ENCODE results near the gene SNCA. TPM values are rescaled to one million over a fixed set of nuclear protein-coding genes. Genes with fewer than 3 reads are reported as not detected.

The SNCA gene
- total RNA-seq, 4 donors from 2014 or later, result 0.87 to 16.3 (median 5.3) TPM

DNA sequence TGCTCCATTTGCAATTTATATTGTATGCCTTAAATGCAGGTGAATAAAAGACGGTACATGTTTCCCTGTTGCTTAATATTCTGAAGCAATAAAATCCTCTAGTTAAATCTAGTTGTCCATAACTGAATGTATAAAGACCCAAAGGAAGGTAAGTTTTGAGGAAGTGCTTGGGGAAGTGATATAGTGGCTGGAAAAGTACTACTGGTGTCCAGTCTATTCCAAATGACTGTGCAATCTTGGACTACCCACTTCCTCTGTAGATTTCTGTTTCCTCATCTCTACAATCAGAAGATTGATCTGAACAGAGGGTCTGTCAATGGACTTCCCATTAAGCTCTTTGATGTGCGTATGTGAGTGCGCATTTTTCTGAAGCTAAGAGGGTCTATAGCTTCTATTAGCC is 17.0 kb downstream of the SNCA start:
- no peak overlapping the region for H3K27ac ChIP-seq
- no peak for TF ChIP-seq POLR2A (IDR thresholded peaks at IDR 0.05)
- TF ChIP-seq, protein P1, sequence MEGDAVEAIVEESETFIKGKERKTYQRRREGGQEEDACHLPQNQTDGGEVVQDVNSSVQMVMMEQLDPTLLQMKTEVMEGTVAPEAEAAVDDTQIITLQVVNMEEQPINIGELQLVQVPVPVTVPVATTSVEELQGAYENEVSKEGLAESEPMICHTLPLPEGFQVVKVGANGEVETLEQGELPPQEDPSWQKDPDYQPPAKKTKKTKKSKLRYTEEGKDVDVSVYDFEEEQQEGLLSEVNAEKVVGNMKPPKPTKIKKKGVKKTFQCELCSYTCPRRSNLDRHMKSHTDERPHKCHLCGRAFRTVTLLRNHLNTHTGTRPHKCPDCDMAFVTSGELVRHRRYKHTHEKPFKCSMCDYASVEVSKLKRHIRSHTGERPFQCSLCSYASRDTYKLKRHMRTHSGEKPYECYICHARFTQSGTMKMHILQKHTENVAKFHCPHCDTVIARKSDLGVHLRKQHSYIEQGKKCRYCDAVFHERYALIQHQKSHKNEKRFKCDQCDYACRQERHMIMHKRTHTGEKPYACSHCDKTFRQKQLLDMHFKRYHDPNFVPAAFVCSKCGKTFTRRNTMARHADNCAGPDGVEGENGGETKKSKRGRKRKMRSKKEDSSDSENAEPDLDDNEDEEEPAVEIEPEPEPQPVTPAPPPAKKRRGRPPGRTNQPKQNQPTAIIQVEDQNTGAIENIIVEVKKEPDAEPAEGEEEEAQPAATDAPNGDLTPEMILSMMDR (IDR thresholded peaks at IDR 0.05), result no peak
- H3K9me3 ChIP-seq, result no peaks in the 10 kb centered on the region
- H3K36me3 ChIP-seq, result no peaks in the 10 kb centered on the region
- peaks cover 0 to 27% (median 0%) of the 10 kb centered on the region in 3 donors for H3K4me1 ChIP-seq
- H3K4me3 ChIP-seq, result no peak overlapping the region
- intact Hi-C loops (cut with DNase I), result no loop called here
- peaks cover 0 to 37% (median 0%) of the 10 kb centered on the region in 4 donors for H3K27me3 ChIP-seq
- no peak for DNase-seq
- WGBS, 2 donors, result 62 to 77% methylated on average over 3 of the region's 3 CpGs

DNA sequence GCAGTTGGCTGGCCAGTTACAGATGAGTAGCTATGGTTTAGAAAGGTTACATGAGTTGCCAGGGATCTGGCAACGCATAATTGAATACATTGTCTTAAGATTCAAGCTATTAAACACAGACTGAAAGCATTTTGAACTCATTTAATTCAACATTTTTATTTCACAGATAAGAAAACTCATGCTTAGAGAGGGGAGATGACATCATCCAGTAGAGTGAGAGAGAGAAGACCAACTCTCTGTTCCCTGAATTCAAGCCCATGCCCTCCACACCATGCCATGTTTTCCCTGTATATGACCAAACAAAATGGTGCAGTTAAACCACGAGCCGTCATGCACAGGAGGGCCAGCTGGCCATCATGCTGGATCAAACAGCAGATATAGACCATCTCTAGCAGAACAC is 22.6 kb downstream of the SNCA start:
- WGBS, 2 donors, result 87 to 95% methylated on average over 3 of the region's 3 CpGs
- intact Hi-C loops (cut with DNase I), result no loop called here
- no peaks in the 10 kb centered on the region for H3K4me1 ChIP-seq
- H3K27me3 ChIP-seq, result peaks cover 0 to 82% (median 0%) of the 10 kb centered on the region in 4 donors
- H3K36me3 ChIP-seq, result no peaks in the 10 kb centered on the region
- no peaks in the 10 kb centered on the region for H3K9me3 ChIP-seq
- DNase-seq, result no peak
- no peak overlapping the region for H3K27ac ChIP-seq
- TF ChIP-seq POLR2A (IDR thresholded peaks at IDR 0.05), result no peak
- TF ChIP-seq, protein P1 (IDR thresholded peaks at IDR 0.05), result no peak
- H3K4me3 ChIP-seq, result no peak overlapping the region

DNA sequence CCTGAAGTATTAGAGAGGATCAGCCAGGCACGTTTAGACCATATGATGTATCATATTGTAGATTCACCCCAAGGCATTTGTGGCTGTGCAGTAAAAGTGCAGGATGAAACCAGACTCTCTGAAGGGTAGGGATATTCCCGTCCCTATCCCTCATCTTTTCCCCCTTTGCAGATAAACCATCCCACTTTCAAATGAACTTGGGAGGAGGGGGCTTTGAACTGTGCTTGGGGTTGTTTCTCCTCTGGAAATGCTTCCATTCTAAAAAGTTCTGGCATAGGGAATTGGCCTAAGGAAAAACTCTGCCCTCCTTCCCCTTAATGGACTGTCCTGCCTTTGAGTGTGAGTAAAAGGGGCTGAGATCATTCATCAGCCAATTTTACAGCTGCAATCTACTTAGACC is 23.8 kb downstream of the SNCA start:
- H3K4me1 ChIP-seq, result no peaks in the 10 kb centered on the region
- H3K4me3 ChIP-seq, result no peak overlapping the region
- TF ChIP-seq, protein P1 (IDR thresholded peaks at IDR 0.05), result no peak
- no peak for TF ChIP-seq POLR2A (IDR thresholded peaks at IDR 0.05)
- peaks cover 0 to 84% (median 0%) of the 10 kb centered on the region in 4 donors for H3K27me3 ChIP-seq
- 51 to 70% methylated on average over 2 of the region's 2 CpGs for WGBS, 2 donors
- H3K9me3 ChIP-seq, result no peaks in the 10 kb centered on the region
- no peak for DNase-seq
- no peaks in the 10 kb centered on the region for H3K36me3 ChIP-seq
- intact Hi-C loops (cut with DNase I), result no loop called here
- no peak overlapping the region for H3K27ac ChIP-seq

DNA sequence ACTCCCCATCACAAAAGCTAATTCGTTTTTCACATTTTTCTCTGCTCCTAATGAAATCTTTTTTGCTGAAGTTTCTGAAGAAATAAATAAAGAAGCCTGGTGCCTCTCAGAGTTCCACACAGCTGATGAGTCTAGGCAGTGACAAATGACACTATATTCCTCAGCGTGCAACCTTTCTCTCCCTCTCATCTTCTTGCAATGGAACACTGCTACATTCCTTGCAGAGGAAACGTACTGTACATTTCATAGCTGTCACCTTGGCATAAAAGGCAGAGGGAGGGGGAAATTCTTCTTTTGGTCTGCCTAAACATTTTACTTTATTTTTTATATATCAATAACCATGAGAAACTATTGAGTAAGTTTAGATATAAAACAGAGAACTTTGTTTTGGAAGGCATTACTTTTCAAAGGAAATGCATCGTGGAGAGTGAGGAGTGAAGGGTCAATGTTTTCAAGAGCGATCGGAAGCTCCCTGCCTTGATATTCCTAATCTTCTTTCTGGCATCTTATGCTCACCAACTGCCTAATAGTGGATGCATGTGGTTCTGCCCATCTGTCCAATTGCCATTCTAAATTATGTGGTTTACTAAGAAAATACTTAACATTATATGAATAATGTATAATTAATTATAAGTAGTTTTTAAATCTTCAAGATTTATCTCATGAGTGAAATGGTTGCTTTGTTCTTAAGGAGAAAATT is 29.4 kb downstream of the SNCA start:
- peaks cover 0 to 92% (median 0%) of the 10 kb centered on the region in 4 donors for H3K27me3 ChIP-seq

DNA sequence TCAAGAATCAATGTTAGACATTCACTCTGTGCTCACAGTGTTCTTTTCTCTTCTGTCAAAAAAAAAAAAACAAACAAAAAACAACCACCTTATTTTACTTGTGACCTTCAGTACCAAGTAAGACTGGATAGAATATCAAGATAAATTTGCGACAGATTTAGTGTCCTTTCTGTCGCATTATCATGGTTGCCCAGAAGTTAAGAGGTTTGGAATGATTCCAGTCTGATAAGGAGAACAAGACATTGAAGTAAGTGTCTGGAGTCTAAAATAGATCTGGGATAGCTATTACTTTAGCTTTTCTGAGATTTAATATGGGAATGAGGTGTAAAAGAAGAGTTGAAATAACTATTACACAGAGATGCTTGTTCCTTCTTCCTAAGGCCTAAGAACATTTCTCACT is 31.7 kb downstream of the SNCA start:
- intact Hi-C loops (cut with DNase I), result no loop called here
- no peaks in the 10 kb centered on the region for H3K9me3 ChIP-seq
- 89 to 94% methylated on average over 2 of the region's 2 CpGs for WGBS, 2 donors

More for the DNA sequence above, 29.4 kb downstream of the SNCA start:
- TF ChIP-seq POLR2A (IDR thresholded peaks at IDR 0.05), result no peak
- TF ChIP-seq, protein P1 (IDR thresholded peaks at IDR 0.05), result no peak
- 78 to 81% methylated on average over 6 of the region's 6 CpGs for WGBS, 2 donors
- Histone ChIP-seq H3K4me3 (no peak overlapping the region), H3K9me3 (no peaks in the 10 kb centered on the region), H3K27ac (no peak overlapping the region), H3K4me1 (no peaks in the 10 kb centered on the region), H3K36me3 (no peaks in the 10 kb centered on the region)
- intact Hi-C loops (cut with DNase I), result no loop called here
- no peak for DNase-seq

More for the DNA sequence above, 31.7 kb downstream of the SNCA start:
- Histone ChIP-seq H3K4me1 (peaks cover 0 to 9% (median 3%) of the 10 kb centered on the region in 3 donors), H3K36me3 (no peaks in the 10 kb centered on the region), H3K27ac (no peak overlapping the region), H3K4me3 (no peak overlapping the region), H3K27me3 (peaks cover 0 to 93% (median 0%) of the 10 kb centered on the region in 4 donors)
- DNase-seq, result no peak
- TF ChIP-seq, protein P1 (IDR thresholded peaks at IDR 0.05), result no peak

Measured in esophagus squamous epithelium (tissue), 5 donors.